NCI-H1105 (cell line): ENCODE data around the gene NKPD1.

Experiments used
- DNase-seq: peaks from one replicate; lab custom pipeline; 2025; lab: John Stamatoyannopoulos, UW

NKPD1 gene, protein sequence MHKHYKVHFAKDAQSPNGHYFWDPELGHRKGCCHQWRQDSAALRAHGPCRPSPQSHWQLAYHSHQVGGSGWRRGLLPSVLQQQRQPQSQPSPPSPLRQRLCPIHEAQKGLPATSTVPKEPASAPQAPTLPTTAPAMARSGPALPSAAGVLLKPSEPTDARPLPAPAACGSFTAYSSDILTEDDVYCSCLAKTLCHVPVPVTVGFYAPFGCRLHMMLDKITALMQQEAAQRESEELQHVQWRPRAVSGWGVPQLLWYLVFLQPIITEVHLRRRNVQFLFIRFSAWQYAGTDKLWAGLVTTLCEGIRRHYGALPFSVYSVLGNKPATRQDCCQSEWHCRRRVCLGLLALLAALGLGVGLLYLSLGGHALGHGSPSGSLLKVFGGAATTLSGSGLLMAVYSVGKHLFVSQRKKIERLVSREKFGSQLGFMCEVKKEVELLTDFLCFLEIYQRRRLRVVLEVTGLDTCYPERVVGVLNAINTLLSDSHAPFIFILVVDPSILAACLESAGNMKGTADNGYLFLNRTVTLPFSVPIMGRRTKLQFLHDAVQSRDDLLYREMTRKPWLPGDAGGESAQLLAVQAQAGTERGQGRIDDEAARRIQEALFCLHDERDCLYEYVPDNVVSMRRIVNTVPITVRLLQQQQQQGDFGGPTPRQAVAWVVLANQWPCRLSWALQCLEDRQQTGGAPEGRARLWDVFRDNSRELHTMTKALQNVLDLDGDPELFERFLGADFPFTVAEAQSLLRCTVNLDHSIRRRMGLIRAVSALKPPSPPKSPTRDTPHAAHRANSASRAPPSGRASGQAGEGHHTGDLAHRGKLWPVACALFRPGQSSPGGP

DNA sequence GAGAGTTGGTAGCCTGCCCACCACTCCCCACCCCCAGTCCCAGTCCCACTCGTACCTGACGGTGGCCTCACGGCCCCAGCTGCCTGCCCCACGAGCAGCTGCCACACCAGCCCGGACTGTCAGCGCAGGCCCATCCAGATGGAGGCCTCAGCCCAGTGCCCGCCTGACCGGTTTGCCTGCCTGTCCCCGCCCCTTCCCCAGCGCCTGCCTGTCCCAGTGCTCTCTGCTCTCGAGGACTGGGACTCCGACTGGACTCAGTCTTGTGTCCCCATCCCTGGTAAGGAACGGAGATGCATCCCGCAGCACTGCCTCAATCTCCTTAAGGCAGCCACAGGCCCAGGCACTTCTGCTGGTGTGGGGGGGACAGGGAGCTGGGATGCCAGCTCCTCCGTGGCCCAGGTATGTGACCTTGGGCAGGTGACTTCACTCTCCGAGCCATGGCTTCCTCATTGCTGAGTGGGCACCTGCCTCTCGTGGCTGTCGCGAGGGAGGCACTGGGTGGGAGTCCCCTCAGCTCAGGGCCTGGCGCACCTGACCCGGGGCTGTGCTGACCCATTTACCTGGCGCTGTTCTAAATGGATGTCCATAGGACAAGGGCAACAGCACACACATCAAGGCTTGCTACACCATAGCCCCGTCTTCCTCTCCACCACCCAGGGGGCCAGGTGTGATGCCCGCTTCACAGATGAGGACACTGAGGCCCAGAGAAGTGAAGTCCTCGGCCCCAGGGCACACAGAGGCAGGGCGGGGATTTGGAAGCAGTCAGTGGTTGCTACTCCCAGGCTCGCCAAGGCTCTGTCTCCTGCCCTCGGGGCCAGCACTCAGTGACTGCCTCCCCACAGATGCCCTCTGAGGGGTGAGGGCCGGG is at the start of gene NKPD1:
Gene NKPD1, minus strand, starts transcription at position 113 of the 868 bp plus-strand sequence. CDS start 832 bp downstream, outside the sequence.
- no peak for DNase-seq

DNA sequence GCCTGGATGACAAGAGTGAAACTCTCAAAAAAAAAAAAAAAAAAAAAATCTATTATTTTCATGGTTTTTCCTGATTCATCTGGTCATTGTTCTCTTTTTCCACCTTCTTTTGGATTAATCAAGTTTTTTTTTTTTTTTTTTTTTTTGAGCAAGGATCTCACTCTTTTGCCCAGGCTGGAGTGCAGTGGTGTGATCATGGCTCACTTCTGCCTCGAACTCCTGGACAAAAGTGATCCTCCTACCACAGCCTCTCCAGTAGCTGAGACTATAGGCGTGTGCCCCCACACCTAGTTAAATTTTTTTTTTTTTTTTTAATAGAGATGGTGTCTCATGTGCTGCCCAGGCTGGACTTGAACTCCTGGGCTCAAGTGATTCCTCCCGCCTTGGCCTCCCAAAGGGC is 45.5 kb upstream of the NKPD1 start:
- no peak for DNase-seq

DNA sequence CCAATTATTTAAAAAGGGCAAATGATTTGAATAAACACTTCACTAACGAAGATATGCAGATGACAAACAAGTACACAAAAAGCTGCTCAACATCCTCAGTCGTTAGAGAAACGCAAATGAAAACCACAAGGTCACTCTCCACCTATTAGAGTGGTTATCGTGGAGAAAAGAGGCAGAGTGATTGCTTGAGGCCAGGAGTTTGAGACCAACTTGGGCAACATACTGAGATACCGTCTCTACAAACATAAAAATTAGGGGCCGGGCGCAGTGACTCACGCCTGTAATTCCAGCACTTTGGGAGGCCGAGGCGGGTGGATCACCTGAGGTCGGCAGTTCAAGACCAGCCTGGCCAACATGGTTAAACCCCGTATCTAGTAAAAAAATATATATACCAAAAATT is 45.0 kb upstream of the NKPD1 start:
- no peak for DNase-seq

DNA sequence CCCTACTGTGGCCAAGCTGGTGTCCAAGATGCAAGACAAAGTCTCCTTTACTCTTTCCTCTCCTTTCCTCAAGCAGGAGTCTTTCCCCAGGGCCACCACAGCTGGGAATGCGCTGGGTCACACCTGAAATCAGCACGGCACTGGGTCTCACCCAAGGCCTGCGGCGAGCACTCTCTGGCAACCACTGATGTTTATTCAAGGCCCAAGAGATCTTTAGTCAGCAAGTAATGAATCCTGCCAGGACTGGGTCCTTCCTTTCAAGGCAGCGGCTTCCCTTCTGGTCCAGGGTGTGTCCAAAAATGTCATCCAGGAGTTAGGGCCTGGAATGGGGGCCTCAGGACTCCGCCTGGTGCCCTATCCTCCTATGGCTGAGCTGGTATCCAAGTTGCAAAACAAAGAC is 41.9 kb upstream of the NKPD1 start:
- no peak for DNase-seq

DNA sequence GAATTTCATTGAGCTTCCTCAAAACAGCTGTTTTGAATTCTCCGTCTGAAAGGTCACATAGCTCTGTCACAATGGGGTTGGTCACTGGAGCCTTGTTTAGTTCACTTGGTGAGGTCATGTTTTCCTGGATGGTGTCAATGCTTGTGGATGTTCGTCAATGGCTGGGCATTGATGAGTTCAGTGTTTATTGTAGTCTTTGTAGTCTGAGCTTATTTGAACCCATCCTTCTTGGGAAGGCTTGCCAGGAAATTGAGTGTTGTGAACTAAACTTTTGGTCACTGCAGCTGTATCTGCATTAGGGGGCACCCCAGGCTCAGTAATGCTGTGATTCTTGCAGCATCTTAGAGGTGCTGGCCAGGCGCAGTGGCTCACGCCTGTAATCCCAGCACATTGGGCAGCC is 39.8 kb upstream of the NKPD1 start:
- no peak for DNase-seq

DNA sequence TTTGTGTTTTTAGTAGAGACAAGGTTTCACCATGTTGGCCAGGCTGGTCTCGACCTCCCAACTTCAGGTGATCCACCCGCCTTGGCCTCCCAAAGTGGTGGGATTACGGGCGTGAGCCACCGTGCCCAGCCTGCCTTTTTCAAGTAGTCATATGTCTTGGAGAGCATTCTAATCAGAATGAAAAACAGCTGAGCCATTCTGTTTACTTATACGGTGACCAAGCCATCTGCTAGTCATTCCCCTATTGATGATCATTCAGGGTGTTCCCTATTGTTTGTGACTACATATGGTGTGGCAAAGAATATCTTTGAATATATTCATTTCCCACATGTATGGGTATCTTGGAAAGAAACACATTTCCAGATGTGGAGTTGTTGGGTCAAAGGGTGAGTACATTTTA is 35.0 kb upstream of the NKPD1 start:
- DNase-seq = no peak

DNA sequence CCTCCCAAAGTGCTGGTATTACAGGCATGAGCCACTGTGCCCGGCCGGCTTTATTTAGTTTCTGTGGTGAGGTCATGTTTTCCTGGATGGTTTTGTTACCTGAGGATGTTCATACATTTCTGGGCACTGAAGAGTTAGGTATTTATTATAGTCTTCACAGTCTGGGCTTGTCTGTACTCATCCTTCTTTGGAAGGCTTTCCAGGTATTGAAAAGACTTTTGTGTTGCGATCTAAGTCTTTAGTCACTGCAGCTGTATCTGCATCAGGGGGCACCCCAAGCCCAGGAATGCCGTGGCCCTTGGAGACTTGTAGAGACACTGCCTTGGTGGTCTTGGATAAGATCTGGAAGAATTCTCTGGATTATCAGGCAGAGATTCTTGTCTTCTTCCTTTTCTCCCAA is 30.6 kb upstream of the NKPD1 start:
- no peak for DNase-seq

DNA sequence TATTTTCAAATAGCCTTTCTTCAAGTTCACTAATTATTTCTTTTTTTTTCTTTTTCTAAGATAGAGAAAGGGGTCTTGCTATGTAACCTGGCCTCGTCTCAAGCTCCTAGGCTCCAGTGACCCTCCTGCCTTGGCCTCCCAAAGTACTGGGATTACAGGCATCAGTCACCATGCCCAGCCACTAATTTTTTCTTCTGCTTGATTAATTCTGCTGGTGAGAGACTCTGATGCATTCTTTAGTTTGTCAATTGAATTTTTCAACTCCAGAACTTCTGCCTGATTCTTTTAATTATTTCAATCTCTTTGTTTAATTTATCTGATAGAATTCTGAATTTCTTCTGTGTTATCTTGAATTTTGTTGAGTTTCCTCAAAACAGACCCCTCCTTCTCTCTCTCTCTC is 29.2 kb upstream of the NKPD1 start:
- DNase-seq = no peak

DNA sequence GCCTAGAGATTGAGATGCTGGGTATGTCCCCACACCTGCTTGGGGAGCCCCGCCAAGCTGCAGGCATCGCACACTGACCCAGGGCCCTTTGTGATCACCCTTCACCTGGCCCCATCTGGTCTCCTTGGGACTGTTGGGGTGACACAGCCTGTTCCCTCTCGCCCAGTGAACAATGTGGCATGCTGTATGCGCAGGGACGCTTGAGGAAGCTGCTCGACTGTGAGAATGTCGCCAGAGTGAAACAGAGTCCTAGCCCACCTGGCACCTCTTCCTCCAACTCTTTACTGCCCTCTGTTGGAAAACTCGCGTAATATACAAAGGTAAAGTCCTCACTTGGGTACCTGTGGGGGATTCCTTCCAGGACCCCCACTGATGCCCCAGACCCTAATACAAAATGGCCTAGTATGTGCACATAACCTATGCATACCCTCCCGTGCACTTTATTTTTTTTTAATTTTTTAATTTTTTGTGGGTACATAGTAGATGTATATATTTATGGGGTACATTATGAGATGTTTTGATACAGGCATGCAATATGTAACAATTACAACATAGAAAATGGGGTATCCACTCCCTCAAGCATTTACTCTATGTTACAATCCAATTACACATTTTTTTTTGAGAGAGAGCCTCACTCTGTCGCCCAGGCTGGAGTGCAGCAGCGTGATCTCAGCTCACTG is 26.8 kb upstream of the NKPD1 start:
- DNase-seq = peak; percentile 58

DNA sequence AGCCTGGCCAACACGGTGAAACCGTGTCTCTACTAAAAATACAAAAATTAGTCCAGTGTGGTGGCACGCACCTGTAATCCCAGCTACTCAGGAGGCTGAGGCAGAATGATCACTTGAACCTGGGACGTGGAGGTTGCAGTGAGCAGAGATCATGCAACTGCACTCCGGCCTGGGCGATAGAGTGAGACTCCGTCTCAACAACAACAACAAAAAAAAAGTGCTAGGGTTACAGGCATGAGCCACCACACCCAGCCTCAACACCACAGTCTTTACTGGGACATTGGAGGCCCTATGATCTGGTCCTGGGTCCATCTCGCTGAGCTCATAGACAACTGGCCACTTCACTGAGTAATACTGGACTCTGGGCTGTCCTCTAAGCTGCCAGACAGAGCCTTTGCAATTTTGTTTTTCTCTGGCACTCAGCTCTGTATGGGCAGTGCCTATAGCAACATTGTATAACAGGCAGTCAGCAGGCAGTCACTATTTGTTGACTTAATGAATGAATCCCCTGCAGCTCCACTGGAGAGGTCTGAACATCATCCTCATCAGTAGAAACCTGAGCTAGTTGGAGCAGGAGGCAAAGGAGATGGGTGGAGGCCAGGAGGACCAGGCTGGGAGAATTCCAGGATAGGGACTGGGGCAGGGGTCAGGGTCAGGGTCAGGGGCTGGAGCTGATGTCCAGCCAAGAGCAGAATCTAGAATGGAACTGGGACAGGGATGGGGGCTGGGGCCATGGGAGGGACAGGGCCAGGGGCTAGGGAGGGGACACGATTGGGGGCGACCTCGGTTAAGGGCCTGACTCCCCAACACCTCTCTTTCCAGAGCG is 25.9 kb upstream of the NKPD1 start:
- DNase-seq = no peak

DNA sequence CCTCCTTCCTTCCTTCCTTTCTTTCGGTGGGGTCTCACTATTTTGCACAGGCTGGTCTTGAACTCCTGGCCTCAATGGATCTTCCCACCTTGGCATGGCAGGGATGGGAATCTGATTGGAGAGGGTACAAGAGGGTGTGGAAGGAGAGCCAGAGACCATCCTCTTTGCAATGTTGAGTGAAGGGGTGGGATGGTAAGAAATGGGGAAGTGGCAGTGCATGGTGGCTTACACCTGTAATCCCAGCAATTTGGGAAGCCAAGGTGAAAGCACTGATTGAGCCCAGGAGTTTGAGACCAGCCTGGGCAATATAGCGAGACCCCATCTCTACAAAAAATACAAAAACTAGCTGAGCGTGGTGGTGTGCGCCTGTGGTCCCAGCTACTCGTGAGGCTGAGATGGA is 23.3 kb upstream of the NKPD1 start:
- DNase-seq = no peak

DNA sequence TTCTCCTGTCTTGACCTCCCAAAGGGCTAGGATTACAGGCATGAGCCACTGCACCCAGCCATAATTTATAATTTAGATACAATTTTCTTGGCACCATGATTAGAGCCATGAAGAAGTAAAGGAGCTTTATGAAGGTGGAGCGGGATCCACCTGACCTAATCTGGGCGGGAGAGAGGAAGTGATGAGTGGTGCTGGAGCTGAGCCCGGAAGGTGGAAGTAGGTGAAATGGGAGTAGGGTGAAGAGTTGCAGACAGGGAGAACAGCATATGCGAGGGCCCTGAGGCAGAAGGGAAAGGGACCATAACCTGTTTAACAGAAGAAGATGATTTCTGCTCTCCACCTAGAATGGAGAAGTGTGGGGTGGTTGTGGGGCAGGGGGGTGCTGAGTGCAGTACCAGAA is 22.0 kb upstream of the NKPD1 start:
- DNase-seq = no peak

DNA sequence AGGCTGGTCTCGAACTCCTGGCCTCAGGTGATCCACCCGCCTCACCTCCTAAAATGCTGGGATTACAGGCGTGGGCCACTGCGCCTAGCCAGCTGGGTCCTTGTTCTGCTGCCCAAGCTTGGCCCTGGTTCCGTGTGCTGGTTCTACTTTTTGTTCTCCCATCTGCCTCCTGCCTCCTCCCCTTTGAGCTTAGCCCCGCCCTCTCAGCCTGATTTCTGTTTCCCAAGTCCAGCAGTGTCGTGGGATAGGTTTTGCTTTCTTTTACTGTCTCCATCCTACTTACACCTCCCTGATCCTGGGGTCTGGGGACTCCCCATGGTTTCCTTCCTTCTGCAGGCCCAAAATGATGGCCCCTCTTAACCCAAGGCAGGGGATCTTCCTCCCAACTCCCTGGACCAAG is 20.2 kb upstream of the NKPD1 start:
- DNase-seq = no peak

DNA sequence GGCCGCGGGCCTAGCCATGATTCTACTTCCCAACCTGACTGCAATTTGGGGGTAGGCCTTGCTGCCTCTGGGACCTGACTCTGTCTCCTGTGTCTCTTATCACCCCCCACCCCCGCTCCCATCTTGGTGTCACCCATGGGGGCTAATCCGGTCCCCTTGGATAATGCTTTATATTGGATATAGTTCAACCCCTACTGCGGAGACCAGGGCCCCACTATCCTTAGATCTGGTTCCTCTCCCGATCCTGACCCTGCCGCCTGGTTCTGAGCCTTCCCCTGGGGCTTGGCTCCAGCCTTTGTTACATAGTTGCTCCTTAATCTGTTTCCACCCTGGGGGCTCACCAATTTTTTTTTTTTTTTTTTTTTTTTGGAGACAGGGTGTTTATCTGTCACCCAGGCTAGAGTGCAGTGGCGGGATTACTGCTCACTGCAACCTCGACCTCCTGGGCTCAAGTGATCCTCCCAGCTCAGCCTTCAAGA is 19.1 kb upstream of the NKPD1 start:
- no peak for DNase-seq

DNA sequence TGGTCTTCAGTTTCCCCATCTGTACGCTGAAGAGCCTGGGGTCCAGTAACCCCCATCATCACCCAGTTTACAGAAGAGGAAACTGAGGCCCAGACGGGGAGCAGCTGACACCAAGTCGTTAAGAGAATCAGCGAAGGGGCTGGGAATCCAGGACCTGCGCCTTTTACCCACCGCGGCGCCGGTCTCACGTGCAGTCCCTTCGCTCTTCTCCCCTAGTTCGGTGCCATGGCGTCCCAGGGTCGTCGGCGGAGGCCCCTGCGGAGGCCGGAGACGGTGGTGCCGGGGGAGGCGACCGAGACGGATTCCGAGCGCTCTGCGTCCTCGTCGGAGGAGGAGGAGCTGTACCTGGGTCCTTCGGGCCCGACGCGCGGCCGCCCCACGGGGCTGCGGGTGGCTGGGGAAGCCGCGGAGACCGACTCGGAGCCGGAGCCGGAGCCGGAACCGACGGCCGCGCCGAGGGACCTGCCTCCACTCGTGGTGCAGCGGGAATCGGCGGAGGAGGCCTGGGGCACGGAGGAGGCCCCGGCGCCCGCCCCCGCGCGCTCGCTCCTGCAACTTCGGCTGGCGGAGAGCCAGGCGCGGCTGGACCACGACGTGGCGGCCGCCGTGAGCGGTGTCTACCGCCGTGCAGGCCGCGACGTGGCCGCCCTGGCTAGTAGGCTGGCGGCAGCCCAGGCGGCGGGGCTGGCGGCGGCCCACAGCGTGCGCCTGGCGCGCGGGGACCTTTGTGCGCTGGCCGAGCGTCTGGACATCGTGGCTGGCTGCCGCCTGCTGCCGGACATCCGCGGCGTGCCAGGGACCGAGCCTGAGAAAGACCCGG is 18.5 kb upstream of the NKPD1 start:
- no peak for DNase-seq

DNA sequence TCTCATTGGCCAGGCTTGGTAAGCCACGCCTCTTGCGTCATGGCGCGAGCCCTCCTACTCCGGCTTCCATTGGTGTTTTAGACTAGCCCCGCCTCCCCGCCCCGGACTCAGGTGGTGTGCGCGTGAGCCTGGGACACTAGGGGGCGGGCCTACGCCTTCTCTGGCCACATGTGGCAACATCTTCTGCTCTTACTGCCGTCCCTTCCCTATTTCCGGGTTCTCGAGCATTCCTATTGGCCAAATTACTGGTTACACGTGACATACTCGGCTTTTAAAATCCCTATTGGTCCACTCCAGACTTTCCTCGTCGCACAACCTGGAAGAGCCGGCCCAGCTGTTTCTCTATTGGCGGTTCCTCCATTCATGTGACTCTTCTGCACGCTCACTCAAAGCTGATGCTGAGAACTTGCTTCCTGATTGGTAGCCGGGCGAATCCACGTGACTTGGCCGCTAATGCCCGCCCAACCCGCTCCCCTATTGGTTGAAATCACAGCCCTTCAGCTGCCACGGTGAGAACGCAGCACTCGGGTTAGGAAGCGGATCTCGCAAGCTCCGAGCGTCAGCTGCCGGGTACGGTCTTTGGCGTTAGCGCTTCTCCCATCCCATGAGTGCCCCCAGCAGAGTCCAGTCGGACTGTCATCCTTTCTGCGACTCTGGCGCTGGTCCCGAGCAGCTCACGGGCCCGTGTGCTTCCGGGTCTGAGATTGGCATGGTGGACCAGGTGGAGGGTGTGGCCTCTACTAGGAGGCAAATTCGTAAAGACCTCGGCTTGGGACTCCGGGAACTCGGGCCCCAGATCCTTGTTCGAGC is 17.7 kb upstream of the NKPD1 start, which contains the start of gene BLOC1S3:
Gene BLOC1S3, plus strand, starts transcription at position 523 of the 810 bp plus-strand sequence. CDS start 513 bp downstream, outside the sequence.
- peak; percentile 100 for DNase-seq

DNA sequence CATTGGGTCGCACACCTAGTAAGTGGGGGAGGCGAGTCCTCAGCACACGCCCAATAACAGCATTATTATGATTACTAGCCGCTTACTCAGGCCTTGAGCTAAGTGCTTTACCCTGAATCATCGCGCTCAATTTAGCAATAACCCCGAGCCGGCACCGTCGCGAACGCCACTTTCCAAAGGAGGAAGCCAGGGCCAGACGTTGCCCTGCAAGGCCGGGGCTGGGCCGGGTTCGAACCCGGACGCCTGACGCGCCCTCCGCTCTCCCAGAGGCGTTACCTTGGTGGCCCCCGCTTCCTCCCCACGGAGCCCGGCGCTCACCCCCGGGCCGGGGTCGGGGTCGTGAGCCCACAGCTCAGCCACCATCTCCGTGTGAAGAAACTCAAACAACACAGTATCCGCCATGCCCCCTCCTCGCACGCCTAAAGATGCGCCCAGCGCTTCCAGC is 17.1 kb upstream of the NKPD1 start, which contains the start of gene TRAPPC6A:
Gene TRAPPC6A, minus strand, starts transcription at position 421 of the 445 bp plus-strand sequence. Its CDS starts 19 bp downstream, at position 402.
- DNase-seq = no peak

DNA sequence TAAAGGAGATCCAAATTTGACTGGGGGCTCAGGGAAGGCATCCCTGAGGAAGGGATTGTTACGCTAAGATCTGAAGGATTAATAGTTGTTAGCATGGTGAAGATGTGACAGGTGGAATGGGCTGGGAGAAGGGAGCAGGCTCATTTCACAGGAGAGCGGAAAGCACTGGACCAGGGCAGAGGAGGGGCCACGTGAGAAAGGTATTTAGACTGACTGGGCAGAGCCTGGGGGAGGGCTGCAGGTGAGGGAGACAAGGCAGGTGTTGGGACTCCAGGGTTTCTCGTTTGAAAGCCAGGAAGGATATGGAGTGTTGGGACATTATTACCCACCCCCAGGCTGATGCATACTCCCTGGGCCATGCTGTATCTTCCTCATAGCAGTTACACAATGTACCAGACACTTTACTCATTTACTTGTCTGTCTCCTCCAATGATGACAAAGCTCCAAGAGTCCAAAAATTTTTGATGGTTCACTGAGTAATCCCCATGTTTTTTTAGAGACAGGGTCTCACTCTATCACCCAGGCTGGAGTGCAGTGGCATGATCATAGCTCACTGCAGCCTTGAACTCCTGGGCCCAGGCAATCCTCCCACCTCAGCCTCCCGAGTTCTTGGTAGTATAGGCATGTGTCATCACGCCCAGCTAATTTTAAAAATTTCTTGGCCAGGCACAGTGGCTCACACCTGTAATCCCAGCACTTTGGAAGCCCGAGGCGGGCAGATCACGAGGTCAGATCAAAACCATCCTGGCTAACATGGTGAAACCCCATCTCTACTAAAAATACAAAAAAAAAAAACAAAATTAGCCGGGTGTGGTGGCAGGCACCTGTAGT is 14.9 kb upstream of the NKPD1 start:
- no peak for DNase-seq
